Measurements from ENCODE around the gene CHD6. TPM values are rescaled to one million over a fixed set of nuclear protein-coding genes. Genes with fewer than 3 reads are reported as not detected.

CHD6 gene
- total RNA-seq, 1 experiment from 2014 or later = 26.6 TPM

- Histone ChIP-seq H3K4me1 (ENCODE audit: control insufficient read depth in 1 of 2, insufficient read depth in 2 of 2, low read length in 2 of 2) (no peaks in the 10 kb centered on the region; a peak in 1 of 4 replicates), H3K4me2 (ENCODE audit: low read length) (no peak overlapping the region), H3K9ac (ENCODE audit: low read length) (no peak overlapping the region), H4K20me1 (ENCODE audit: insufficient read depth) (no peaks in the 10 kb centered on the region), H3K9me3 (ENCODE audit: control insufficient read depth in 1 of 2, insufficient read depth in 1 of 2, low read depth in 1 of 2, low read length in 2 of 2) (no peaks in the 10 kb centered on the region), H3K4me3 (replicated peaks in 1 of 2; ENCODE audit: low read depth in 1 of 2, low read length in 2 of 2) (no peak overlapping the region), H3K9me2 (ENCODE audit: insufficient read depth) (no peaks in the 10 kb centered on the region), H2AFZ (ENCODE audit: low read depth, low read length, poor library complexity, severe bottlenecking) (no peak overlapping the region), H3K79me2 (ENCODE audit: insufficient read depth, low read length) (no peaks in the 10 kb centered on the region), H3K36me3 (ENCODE audit: control insufficient read depth in 1 of 2, insufficient read depth in 2 of 2, low read length in 2 of 2) (no peaks in the 10 kb centered on the region), H3K27ac (ENCODE audit: low read depth, low read length) (no peak overlapping the region), H3K27me3 (ENCODE audit: insufficient read depth, low read length) (no peaks in the 10 kb centered on the region)
- RAD21 ChIA-PET (ENCODE audit: low non-redundant PET in 1 of 2, low total read pairs in 2 of 2, uncharacterized antibody in 2 of 2, unreplicated experiment in 2 of 2) = no interaction called here
- TF ChIP-seq ELF1 (IDR thresholded peaks at IDR 0.05; ENCODE audit: borderline replicate concordance, low read depth) (no peak), SRF (IDR thresholded peaks at IDR 0.05; ENCODE audit: low read depth) (no peak), FOSL1 (IDR thresholded peaks at IDR 0.05; ENCODE audit: low read depth) (no peak), EZH2phosphoT487 (IDR thresholded peaks at IDR 0.05; ENCODE audit: borderline replicate concordance) (no peak), EGR1 (IDR thresholded peaks at IDR 0.05; ENCODE audit: low read depth) (no peak), POLR2AphosphoS5 (IDR thresholded peaks at IDR 0.05; ENCODE audit: low read depth, low read length) (no peak), EZH2 (IDR thresholded peaks at IDR 0.05) (no peak)
- BruUV-seq (replicated peaks) = no TSS peak
- intact Hi-C loops (cut with micrococcal nuclease) = no loop called here
- POLR2A ChIA-PET = no interaction called here
- no peak for ATAC-seq
- CTCF ChIA-PET = no interaction called here
- DNase-seq (ENCODE audit: low read depth, low spot score) = no peak
Measured at GRCh38 chr20:41392295-41392694, 225.9 kb downstream of the CHD6 start.

- no peak overlapping the region for H3K27ac ChIP-seq (ENCODE audit: low read depth, low read length)
- DNase-seq (ENCODE audit: low read depth, low spot score) (no peak), ATAC-seq (no peak)
- H3K9me2 ChIP-seq (ENCODE audit: insufficient read depth) = no peaks in the 10 kb centered on the region
- H3K4me2 ChIP-seq (ENCODE audit: low read length) = no peak overlapping the region
- H4K20me1 ChIP-seq (ENCODE audit: insufficient read depth) = no peaks in the 10 kb centered on the region
- TF ChIP-seq CEBPB (IDR thresholded peaks at IDR 0.05; ENCODE audit: low read depth) = no peak
- no peak for TF ChIP-seq MAX (IDR thresholded peaks at IDR 0.05)
- TF ChIP-seq REST (IDR thresholded peaks at IDR 0.05; ENCODE audit: low read depth) = no peak
- no peak for TF ChIP-seq ZFX (IDR thresholded peaks at IDR 0.05)
- no peak for TF ChIP-seq JUND (IDR thresholded peaks at IDR 0.05)
- no peak for TF ChIP-seq SRF (IDR thresholded peaks at IDR 0.05; ENCODE audit: low read depth)
- no peak for TF ChIP-seq FOSL1 (IDR thresholded peaks at IDR 0.05; ENCODE audit: low read depth)
- no peak for TF ChIP-seq ATF3 (IDR thresholded peaks at IDR 0.05)
- no peak for TF ChIP-seq SP1 (IDR thresholded peaks at IDR 0.05; ENCODE audit: low read depth)
- no peak for TF ChIP-seq YY1 (IDR thresholded peaks at IDR 0.05; ENCODE audit: extremely low read depth, insufficient replicate concordance, low read depth, low read length)
- H3K4me3 ChIP-seq (replicated peaks in 1 of 2; ENCODE audit: low read depth in 1 of 2, low read length in 2 of 2) = no peak overlapping the region
- RAD21 ChIA-PET (ENCODE audit: low non-redundant PET in 1 of 2, low total read pairs in 2 of 2, uncharacterized antibody in 2 of 2, unreplicated experiment in 2 of 2) = no interaction called here
- no TSS peak for BruUV-seq (replicated peaks)
- H3K9ac ChIP-seq (ENCODE audit: low read length) = no peak overlapping the region
- CTCF ChIA-PET = no interaction called here
- no peaks in the 10 kb centered on the region for H3K79me2 ChIP-seq (ENCODE audit: insufficient read depth, low read length)
- no peaks in the 10 kb centered on the region for H3K36me3 ChIP-seq (ENCODE audit: control insufficient read depth in 1 of 2, insufficient read depth in 2 of 2, low read length in 2 of 2)
- no peaks in the 10 kb centered on the region; a peak in 1 of 4 replicates for H3K4me1 ChIP-seq (ENCODE audit: control insufficient read depth in 1 of 2, insufficient read depth in 2 of 2, low read length in 2 of 2)
- H2AFZ ChIP-seq (ENCODE audit: low read depth, low read length, poor library complexity, severe bottlenecking) = no peak overlapping the region
- H3K9me3 ChIP-seq (ENCODE audit: control insufficient read depth in 1 of 2, insufficient read depth in 1 of 2, low read depth in 1 of 2, low read length in 2 of 2) = no peaks in the 10 kb centered on the region
- POLR2A ChIA-PET = no interaction called here
- no peaks in the 10 kb centered on the region for H3K27me3 ChIP-seq (ENCODE audit: insufficient read depth, low read length)
- intact Hi-C loops (cut with micrococcal nuclease) = no loop called here
Measured at GRCh38 chr20:41391587-41392001, 226.6 kb downstream of the CHD6 start.

Data from HCT116 (cell line).